Mesenchymal stem cell (in vitro differentiated cells and primary cell): ENCODE measurements around the gene KIRREL3.

ENCODE experiments used
- DNase-seq: peaks from one replicate; pipeline ENCODE4 v3.0.0-alpha.2; 2013
- H2AFZ ChIP-seq: one replicate; pipeline ENCODE4 v1.6.1; 2013; ENCODE audit warnings: low read depth, mild to moderate bottlenecking, control low read depth, inconsistent platforms, low read length, moderate library complexity
- H2AK5ac ChIP-seq: 2 replicates; pipeline ENCODE4 v1.6.1; 2013; ENCODE audit warnings: low read length, moderate library complexity, mild to moderate bottlenecking, inconsistent platforms; ENCODE audit not compliant: severe bottlenecking
- H2BK120ac ChIP-seq: one replicate; pipeline ENCODE4 v1.6.1; 2013; ENCODE audit warnings: low read depth, mild to moderate bottlenecking, inconsistent platforms, low read length, moderate library complexity
- H2BK12ac ChIP-seq, 2 experiments: one replicate each; pipeline ENCODE4 v1.6.1; 2013; ENCODE audit warnings: inconsistent platforms in 2 of 2, low read length in 2 of 2, mild to moderate bottlenecking in 2 of 2, moderate library complexity in 2 of 2, control low read depth in 1 of 2
- H2BK15ac ChIP-seq: one replicate; pipeline ENCODE4 v1.6.1; 2013; ENCODE audit warnings: mild to moderate bottlenecking, low read depth, inconsistent platforms; ENCODE audit not compliant: poor library complexity, severe bottlenecking
- H2BK5ac ChIP-seq: 2 replicates; pipeline ENCODE4 v1.6.1; 2013; ENCODE audit warnings: low read depth, mild to moderate bottlenecking, low read length, control low read depth, inconsistent platforms; ENCODE audit not compliant: poor library complexity, severe bottlenecking
- H3K14ac ChIP-seq, 2 experiments: one replicate each; pipeline ENCODE4 v1.6.1; 2013; ENCODE audit warnings: inconsistent platforms in 2 of 2, low read length in 2 of 2, control low read depth in 1 of 2, mild to moderate bottlenecking in 1 of 2, moderate library complexity in 1 of 2
- H3K18ac ChIP-seq, 2 experiments: one replicate each; pipeline ENCODE4 v1.6.1; 2013; ENCODE audit warnings: inconsistent platforms in 2 of 2, low read length in 2 of 2, control low read depth in 1 of 2, low read depth in 1 of 2, mild to moderate bottlenecking in 1 of 2
- H3K23ac ChIP-seq, 2 experiments: one replicate each; pipeline ENCODE4 v1.6.1; 2013; ENCODE audit warnings: inconsistent platforms in 2 of 2, low read length in 2 of 2, mild to moderate bottlenecking in 2 of 2, moderate library complexity in 2 of 2, control low read depth in 1 of 2
- H3K27ac ChIP-seq: 2 replicates; pipeline ENCODE4 v1.5.1; 2013; ENCODE audit warnings: mild to moderate bottlenecking, moderate library complexity, low read length, control low read depth, inconsistent platforms; ENCODE audit not compliant: poor library complexity, severe bottlenecking
- H3K27me3 ChIP-seq, 2 experiments: 2 replicates each; pipeline versions ENCODE4 v1.6.1 to v1.7.0; 2013; ENCODE audit warnings: low read length in 2 of 2, mild to moderate bottlenecking in 2 of 2, moderate library complexity in 2 of 2, control low read depth in 1 of 2, inconsistent platforms in 1 of 2; ENCODE audit not compliant: control insufficient read depth in 1 of 2, insufficient read depth in 1 of 2
- H3K36me3 ChIP-seq, 2 experiments: 2 replicates each; pipeline versions ENCODE4 v1.6.1 to v1.7.0; 2013; ENCODE audit warnings: low read length in 2 of 2, control low read depth in 1 of 2, inconsistent platforms in 1 of 2, low read depth in 1 of 2, mild to moderate bottlenecking in 1 of 2; ENCODE audit not compliant: insufficient read depth in 2 of 2, control insufficient read depth in 1 of 2
- H3K4ac ChIP-seq, 2 experiments: one replicate each; pipeline ENCODE4 v1.6.1; 2013; ENCODE audit warnings: inconsistent platforms in 2 of 2, low read length in 2 of 2, mild to moderate bottlenecking in 2 of 2, moderate library complexity in 2 of 2, control low read depth in 1 of 2, low read depth in 1 of 2
- H3K4me1 ChIP-seq: 2 replicates; pipeline ENCODE4 v1.6.1; 2013; ENCODE audit warnings: low read depth, low read length, control low read depth; ENCODE audit not compliant: control insufficient read depth, insufficient read depth
- H3K4me2 ChIP-seq: 2 replicates; pipeline ENCODE4 v1.6.1; 2013; ENCODE audit warnings: low read length, mild to moderate bottlenecking, inconsistent platforms; ENCODE audit not compliant: poor library complexity, severe bottlenecking
- H3K4me3 ChIP-seq, 2 experiments: 2 replicates each; pipeline versions ENCODE4 v1.5.1 to v1.7.0; 2013; ENCODE audit warnings: low read length in 2 of 2, mild to moderate bottlenecking in 2 of 2, control low read depth in 1 of 2, low read depth in 1 of 2; ENCODE audit not compliant: insufficient read depth in 1 of 2
- H3K79me1 ChIP-seq: replicated peaks from 2 replicates; pipeline ENCODE4 v1.6.1; 2013; ENCODE audit warnings: mild to moderate bottlenecking, control low read depth, low read length, inconsistent platforms; ENCODE audit not compliant: poor library complexity, severe bottlenecking
- H3K9ac ChIP-seq: 2 replicates; pipeline ENCODE4 v1.7.0; 2013; ENCODE audit warnings: mild to moderate bottlenecking, low read length, moderate library complexity
- H3K9me3 ChIP-seq: 2 replicates; pipeline ENCODE4 v1.7.0; 2013; ENCODE audit warnings: mild to moderate bottlenecking, low read length; ENCODE audit not compliant: control insufficient read depth
- H4K8ac ChIP-seq: one replicate; pipeline ENCODE4 v1.6.1; 2013; ENCODE audit warnings: inconsistent platforms, mild to moderate bottlenecking, low read length, moderate library complexity
- H4K91ac ChIP-seq: one replicate; pipeline ENCODE4 v1.6.1; 2013; ENCODE audit warnings: mild to moderate bottlenecking, low read length, inconsistent platforms
- WGBS: methylation state at CpG from one replicate; pipeline ENCODE4 v1.1.7; 2013; ENCODE audit warnings: mixed read lengths; 5-methylcytosine and 5-hydroxymethylcytosine counted together

Gene KIRREL3

DNA sequence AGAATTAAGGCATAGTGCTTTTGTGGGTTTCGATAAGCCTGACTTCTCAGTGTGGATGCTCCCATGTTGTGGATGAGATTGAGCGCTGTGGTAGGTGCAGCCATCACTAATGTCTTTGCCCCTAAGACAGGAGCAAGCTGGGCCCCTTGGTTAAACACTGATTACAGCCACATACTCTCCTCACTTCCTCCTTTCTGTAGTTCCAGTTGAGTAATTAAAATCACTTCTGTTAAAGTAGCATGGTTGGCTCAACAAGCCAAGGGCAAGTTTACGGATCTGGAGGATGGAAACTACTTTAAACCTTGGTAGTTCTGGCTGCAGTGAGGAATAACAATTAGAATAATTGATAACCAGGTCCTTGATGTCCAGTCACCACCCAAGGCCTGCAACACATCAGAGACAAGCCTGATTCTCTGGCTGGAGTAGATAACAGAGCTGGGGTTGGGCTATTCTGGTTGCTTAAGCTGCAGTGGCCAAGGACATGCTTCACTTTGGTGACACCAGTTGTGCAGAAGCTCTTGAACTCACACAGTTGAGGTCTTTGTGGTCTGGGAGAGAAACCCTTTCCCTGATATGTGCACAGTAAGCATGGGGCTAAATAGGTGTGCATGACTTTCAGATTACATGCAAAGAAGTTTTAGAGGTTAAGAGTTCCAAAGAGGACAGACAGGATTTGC lies 81.3 kb downstream of the KIRREL3 start:
- H2AFZ ChIP-seq = no peak overlapping the region
- no peaks in the 10 kb centered on the region for H3K36me3 ChIP-seq
- no peak overlapping the region for H3K4me3 ChIP-seq
- H2BK12ac ChIP-seq = no peak overlapping the region
- no peak overlapping the region for H3K14ac ChIP-seq
- no peak overlapping the region for H3K4me2 ChIP-seq
- 86% methylated on average over 1 of the region's 3 CpGs for WGBS
- no peaks in the 10 kb centered on the region for H3K9me3 ChIP-seq
- peaks cover 18% of the 10 kb centered on the region for H3K79me1 ChIP-seq
- H3K4me1 ChIP-seq = peaks cover 10% of the 10 kb centered on the region
- H2BK15ac ChIP-seq = no peak overlapping the region
- H3K23ac ChIP-seq = no peak overlapping the region
- H4K91ac ChIP-seq = no peak overlapping the region
- peak overlapping the region; percentile 73 for H3K27ac ChIP-seq
- no peak overlapping the region for H3K18ac ChIP-seq
- no peak overlapping the region for H3K4ac ChIP-seq
- peak overlapping the region; percentile 22 for H4K8ac ChIP-seq
- H3K9ac ChIP-seq = no peak overlapping the region
- DNase-seq = no peak
- no peak overlapping the region for H2BK120ac ChIP-seq
- H3K27me3 ChIP-seq = no peaks in the 10 kb centered on the region
- no peak overlapping the region for H2BK5ac ChIP-seq
- peak overlapping the region; percentile 57 for H2AK5ac ChIP-seq

DNA sequence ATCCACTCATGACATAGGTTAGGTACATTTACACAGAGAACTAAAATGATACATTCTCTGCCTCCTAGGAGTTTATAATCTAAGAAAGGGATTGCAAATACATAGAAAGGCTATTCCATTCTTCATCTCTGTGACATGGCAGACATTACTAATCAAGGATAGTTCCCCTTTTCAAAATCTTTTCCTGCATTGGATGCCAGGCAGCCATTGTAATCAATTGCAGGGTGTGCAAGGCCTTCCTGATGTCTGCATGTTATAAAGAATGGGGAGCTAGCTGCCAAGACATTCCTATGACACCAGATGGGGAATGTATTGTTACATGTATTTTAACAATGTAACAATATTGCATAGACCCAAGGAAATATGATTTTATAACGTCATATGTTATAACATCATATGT lies 82.0 kb downstream of the KIRREL3 start:
- Histone ChIP-seq H2BK120ac (no peak overlapping the region), H3K27me3 (no peaks in the 10 kb centered on the region), H3K4me1 (peaks cover 10% of the 10 kb centered on the region), H2AK5ac (no peak overlapping the region), H4K91ac (no peak overlapping the region), H3K4ac (no peak overlapping the region), H3K4me2 (no peak overlapping the region), H3K9ac (peak overlapping the region; percentile 68), H3K14ac (no peak overlapping the region), H3K36me3 (no peaks in the 10 kb centered on the region), H3K18ac (no peak overlapping the region), H3K4me3 (no peak overlapping the region), H3K9me3 (no peaks in the 10 kb centered on the region), H2AFZ (no peak overlapping the region), H2BK5ac (no peak overlapping the region), H3K79me1 (peaks cover 14% of the 10 kb centered on the region), H3K27ac (peak overlapping the region; percentile 43), H2BK12ac (no peak overlapping the region), H4K8ac (no peak overlapping the region), H3K23ac (no peak overlapping the region), H2BK15ac (no peak overlapping the region)
- DNase-seq = no peak
- no CpG with 5 or more reads among the region's 1 CpG for WGBS

DNA sequence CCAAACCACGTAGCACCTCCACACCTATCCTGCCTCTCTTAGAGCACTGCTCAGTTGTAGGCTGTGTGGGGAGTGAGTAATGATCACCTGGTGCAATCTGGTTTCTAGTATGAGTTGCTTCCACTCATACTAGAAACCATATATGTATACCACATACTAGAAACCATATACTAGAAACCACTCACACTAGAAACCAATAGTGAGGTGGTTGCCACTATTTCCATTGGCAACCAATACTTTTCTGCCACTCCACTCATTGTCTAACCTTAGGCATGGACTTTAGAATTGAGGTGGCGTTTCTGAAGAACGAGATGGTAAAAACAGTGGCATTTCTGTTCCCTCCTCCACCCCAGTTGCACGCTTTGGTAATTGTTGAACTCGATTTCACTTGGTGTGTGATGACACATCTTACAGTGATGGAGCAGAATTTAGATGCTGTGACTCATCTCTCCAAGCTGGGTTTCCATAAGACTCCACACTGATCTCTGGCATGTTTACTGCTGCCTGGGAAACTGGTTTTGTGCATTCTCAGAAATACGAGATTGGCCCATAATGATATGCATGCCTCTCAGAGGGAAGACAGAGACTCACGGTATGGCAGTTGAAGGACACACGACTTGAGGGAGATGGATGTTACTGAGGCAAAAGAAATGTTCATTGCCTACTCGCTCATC lies 82.9 kb downstream of the KIRREL3 start:
- no peak overlapping the region for H2BK120ac ChIP-seq
- no peak overlapping the region for H3K23ac ChIP-seq
- no peaks in the 10 kb centered on the region for H3K27me3 ChIP-seq
- peak overlapping the region; percentile 68 for H3K9ac ChIP-seq
- no peak overlapping the region for H3K18ac ChIP-seq
- 27% methylated on average over 8 of the region's 9 CpGs for WGBS
- peak overlapping the region in 1 of 2 experiments; percentile 39 for H3K4me3 ChIP-seq
- no peak overlapping the region for H3K4ac ChIP-seq
- H4K91ac ChIP-seq = no peak overlapping the region
- H3K9me3 ChIP-seq = no peaks in the 10 kb centered on the region
- H4K8ac ChIP-seq = no peak overlapping the region
- peak; percentile 89 for DNase-seq
- peaks cover 8% of the 10 kb centered on the region for H3K4me1 ChIP-seq
- no peak overlapping the region for H3K14ac ChIP-seq
- no peak overlapping the region for H2BK12ac ChIP-seq
- peak overlapping the region; percentile 83 for H3K27ac ChIP-seq
- H3K4me2 ChIP-seq = peak overlapping the region; percentile 7
- no peak overlapping the region for H2AK5ac ChIP-seq
- no peak overlapping the region for H2AFZ ChIP-seq
- no peak overlapping the region for H2BK15ac ChIP-seq
- peaks cover 15% of the 10 kb centered on the region for H3K79me1 ChIP-seq
- H2BK5ac ChIP-seq = no peak overlapping the region
- no peaks in the 10 kb centered on the region for H3K36me3 ChIP-seq

DNA sequence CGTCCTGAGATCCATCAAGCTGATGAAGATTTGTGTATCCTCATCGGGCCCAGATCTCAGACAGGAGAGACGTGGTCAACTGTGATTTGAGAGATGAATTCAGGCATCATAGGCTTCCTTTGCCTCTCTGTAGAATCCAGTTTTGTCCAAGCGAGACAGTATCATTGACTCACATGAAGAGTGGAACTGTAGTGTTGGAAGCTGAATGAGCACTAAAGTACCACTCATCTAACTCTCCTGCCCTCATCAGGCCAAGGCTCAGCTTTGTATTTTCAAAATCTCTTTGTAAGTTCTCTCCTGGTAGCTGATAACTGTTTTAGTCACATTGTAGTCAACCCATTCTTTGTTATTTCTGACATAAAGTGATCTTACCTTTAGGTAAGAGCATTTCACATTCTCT lies 85.1 kb downstream of the KIRREL3 start:
- Histone ChIP-seq H3K4me1 (peaks cover 12% of the 10 kb centered on the region), H2BK15ac (no peak overlapping the region), H3K9me3 (no peaks in the 10 kb centered on the region), H3K9ac (no peak overlapping the region), H3K4me3 (no peak overlapping the region), H3K36me3 (no peaks in the 10 kb centered on the region), H2BK120ac (no peak overlapping the region), H3K79me1 (peaks cover 20% of the 10 kb centered on the region), H2AFZ (no peak overlapping the region), H3K4me2 (no peak overlapping the region), H3K18ac (no peak overlapping the region), H3K27me3 (no peaks in the 10 kb centered on the region), H3K23ac (no peak overlapping the region), H2AK5ac (peak overlapping the region; percentile 36), H3K4ac (no peak overlapping the region), H4K91ac (no peak overlapping the region), H2BK12ac (no peak overlapping the region), H4K8ac (no peak overlapping the region), H3K14ac (no peak overlapping the region), H3K27ac (peak overlapping the region; percentile 41), H2BK5ac (no peak overlapping the region)
- DNase-seq = no peak
- 76% methylated on average over 4 of the region's 4 CpGs for WGBS
